Measurements from ENCODE around the gene COL1A1.

The COL1A1 gene

GRCh38 chr17:50177476-50177875 lies 24.0 kb downstream of the COL1A1 start:
- in situ Hi-C loops (cut with MboI; ENCODE audit: low pct_unique_long_range_greater_than_20kb, low sequenced_read_pairs): no loop called here
- no peak for DNase-seq

GRCh38 chr17:50176559-50177357 lies 24.7 kb downstream of the COL1A1 start:
- no peak for DNase-seq
- in situ Hi-C loops (cut with MboI; ENCODE audit: low pct_unique_long_range_greater_than_20kb, low sequenced_read_pairs): no loop called here

- in situ Hi-C loops (cut with MboI; ENCODE audit: low pct_unique_long_range_greater_than_20kb, low sequenced_read_pairs): no loop called here
- DNase-seq: no peak
Measured at GRCh38 chr17:50175035-50175807, 26.2 kb downstream of the COL1A1 start.

GRCh38 chr17:50174444-50174843 lies 27.0 kb downstream of the COL1A1 start:
- no peak for DNase-seq
- in situ Hi-C loops (cut with MboI; ENCODE audit: low pct_unique_long_range_greater_than_20kb, low sequenced_read_pairs): no loop called here

GRCh38 chr17:50173335-50173941 lies 28.0 kb downstream of the COL1A1 start:
- DNase-seq: no peak
- in situ Hi-C loops (cut with MboI; ENCODE audit: low pct_unique_long_range_greater_than_20kb, low sequenced_read_pairs): no loop called here

- in situ Hi-C loops (cut with MboI; ENCODE audit: low pct_unique_long_range_greater_than_20kb, low sequenced_read_pairs): no loop called here
Measured at GRCh38 chr17:50172936-50173334, 28.5 kb downstream of the COL1A1 start.

GRCh38 chr17:50172130-50172529 lies 29.3 kb downstream of the COL1A1 start:
- no peak for DNase-seq
- in situ Hi-C loops (cut with MboI; ENCODE audit: low pct_unique_long_range_greater_than_20kb, low sequenced_read_pairs): no loop called here

More at GRCh38 chr17:50172936-50173334, 28.5 kb downstream of the COL1A1 start:
- DNase-seq: no peak

- in situ Hi-C loops (cut with MboI; ENCODE audit: low pct_unique_long_range_greater_than_20kb, low sequenced_read_pairs): no loop called here
- DNase-seq: no peak
Measured at GRCh38 chr17:50171371-50172071, 29.9 kb downstream of the COL1A1 start.

GRCh38 chr17:50170662-50171370 lies 30.6 kb downstream of the COL1A1 start:
- in situ Hi-C loops (cut with MboI; ENCODE audit: low pct_unique_long_range_greater_than_20kb, low sequenced_read_pairs): no loop called here
- DNase-seq: no peak

GRCh38 chr17:50169881-50170459 lies 31.5 kb downstream of the COL1A1 start:
- no peak for DNase-seq
- in situ Hi-C loops (cut with MboI; ENCODE audit: low pct_unique_long_range_greater_than_20kb, low sequenced_read_pairs): loop anchor here (10.0 kb wide), 1 partner anchor 55 kb away; no protein-coding TSS in a partner anchor

GRCh38 chr17:50169121-50169764 lies 32.2 kb downstream of the COL1A1 start:
- DNase-seq: peak; percentile 94
- in situ Hi-C loops (cut with MboI; ENCODE audit: low pct_unique_long_range_greater_than_20kb, low sequenced_read_pairs): loop anchor here (10.0 kb wide), 1 partner anchor 54 kb away; no protein-coding TSS in a partner anchor

GRCh38 chr17:50168319-50168718 lies 33.1 kb downstream of the COL1A1 start:
- DNase-seq: no peak
- in situ Hi-C loops (cut with MboI; ENCODE audit: low pct_unique_long_range_greater_than_20kb, low sequenced_read_pairs): loop anchor here (10.0 kb wide), 1 partner anchor 54 kb away; no protein-coding TSS in a partner anchor

GRCh38 chr17:50167371-50167770 lies 34.1 kb downstream of the COL1A1 start:
- DNase-seq: no peak
- in situ Hi-C loops (cut with MboI; ENCODE audit: low pct_unique_long_range_greater_than_20kb, low sequenced_read_pairs): loop anchor here (10.0 kb wide), 1 partner anchor 53 kb away; no protein-coding TSS in a partner anchor

GRCh38 chr17:50166518-50167181 lies 34.8 kb downstream of the COL1A1 start:
- in situ Hi-C loops (cut with MboI; ENCODE audit: low pct_unique_long_range_greater_than_20kb, low sequenced_read_pairs): loop anchor here (10.0 kb wide), 1 partner anchor 52 kb away; no protein-coding TSS in a partner anchor

GRCh38 chr17:50165867-50166517 lies 35.4 kb downstream of the COL1A1 start, which contains the start of gene SGCA:
Gene SGCA, plus strand, starts transcription at chr17:50166005. Its CDS starts 36 bp downstream, at chr17:50166041.
- in situ Hi-C loops (cut with MboI; ENCODE audit: low pct_unique_long_range_greater_than_20kb, low sequenced_read_pairs): loop anchor here (10.0 kb wide), 1 partner anchor 51 kb away; no protein-coding TSS in a partner anchor

More at GRCh38 chr17:50166518-50167181, 34.8 kb downstream of the COL1A1 start:
- no peak for DNase-seq

GRCh38 chr17:50165466-50165865 lies 36.0 kb downstream of the COL1A1 start:
- in situ Hi-C loops (cut with MboI; ENCODE audit: low pct_unique_long_range_greater_than_20kb, low sequenced_read_pairs): loop anchor here (10.0 kb wide), 1 partner anchor 51 kb away; no protein-coding TSS in a partner anchor
- DNase-seq: no peak

More at GRCh38 chr17:50165867-50166517, 35.4 kb downstream of the COL1A1 start, which contains the start of gene SGCA:
- no peak for DNase-seq

All from KBM-7 (cell line).